BJ (cell line): Measurements from ENCODE around the gene NACC2. TPM values are rescaled to one million over a fixed set of nuclear protein-coding genes. Genes with fewer than 3 reads are reported as not detected.

Experiments
- CTCF ChIA-PET: fragments of 350-600 bp; formaldehyde crosslinking; extraction: SDS; loops from one replicate; lab custom pipeline; 2021; ENCODE audit warnings: antibody characterized with exemption, inconsistent platforms; lab: Yijun Ruan, JAX
- POLR2A ChIA-PET: fragments of 300-600 bp; sonication (Branson Sonifier 250); formaldehyde crosslinking; extraction: SDS; loops from one replicate; lab custom pipeline; 2021; ENCODE audit warnings: antibody characterized with exemption; lab: Charles Lee
- DNase-seq: peaks from one replicate; pipeline ENCODE4 v3.0.0-alpha.2; 2011; ENCODE audit warnings: low read depth
- H3K27me3 ChIP-seq: 2 replicates; pipeline ENCODE4 v1.6.0; 2011; ENCODE audit warnings: low read length; ENCODE audit not compliant: control insufficient read depth, insufficient read depth
- H3K36me3 ChIP-seq: 2 replicates; pipeline ENCODE4 v1.5.1; 2011; ENCODE audit warnings: low read length; ENCODE audit not compliant: control insufficient read depth, insufficient read depth
- H3K4me3 ChIP-seq: 2 replicates; pipeline ENCODE4 v1.5.1; 2011; ENCODE audit warnings: low read depth, mild to moderate bottlenecking, control low read depth, low read length
- polyA plus RNA-seq: library from polyadenylated mRNA; depleted of rRNA; stranded (reverse); fragments of >200 nt; gene quantifications from 2 replicates; pipeline ENCODE4 v1.2.3, GENCODE V29; 2011
- TF ChIP-seq, protein P1 (sequence below): IDR thresholded peaks from 2 replicates; pipeline ENCODE4 v1.5.1; 2011; ENCODE audit warnings: low read depth, mild to moderate bottlenecking, control low read depth, inconsistent platforms, low read length, moderate library complexity; ENCODE audit not compliant: insufficient read depth

The NACC2 gene
- polyA plus RNA-seq, 1 experiment: 19.2 TPM

DNA sequence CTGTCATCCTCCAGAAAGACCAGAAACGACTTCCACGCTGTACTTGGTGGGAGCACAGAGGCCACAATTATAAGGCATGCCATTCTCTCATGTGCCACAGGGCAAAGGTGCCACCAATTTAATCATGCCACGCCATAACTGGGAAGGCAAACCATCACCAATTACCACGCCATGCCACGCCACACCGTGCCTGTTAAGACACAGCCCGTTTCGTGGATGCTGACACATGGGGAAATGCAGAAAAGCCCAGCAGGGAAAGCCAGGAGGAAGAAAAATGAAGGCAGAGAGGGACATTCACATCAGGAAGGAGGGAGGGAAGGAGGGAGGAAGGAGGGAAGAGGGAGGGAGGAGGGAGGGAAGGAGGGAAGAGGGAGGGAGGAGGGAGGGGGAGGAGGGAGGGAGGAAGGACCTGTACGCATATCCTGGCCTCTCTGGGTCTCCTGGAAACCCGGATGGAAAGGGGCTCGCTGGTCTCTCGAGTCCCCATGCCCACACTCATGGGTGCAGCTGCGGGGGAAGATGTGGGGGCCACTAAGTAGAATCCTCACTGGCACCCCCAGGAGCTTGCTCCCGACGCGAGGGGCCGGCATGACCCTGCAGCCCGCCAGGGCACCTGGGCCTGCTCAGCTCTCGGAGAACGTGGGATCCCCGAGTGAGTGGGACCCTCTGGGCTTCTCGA, 72.2 kb downstream of the NACC2 start:
- DNase-seq: no peak
- TF ChIP-seq, protein P1, sequence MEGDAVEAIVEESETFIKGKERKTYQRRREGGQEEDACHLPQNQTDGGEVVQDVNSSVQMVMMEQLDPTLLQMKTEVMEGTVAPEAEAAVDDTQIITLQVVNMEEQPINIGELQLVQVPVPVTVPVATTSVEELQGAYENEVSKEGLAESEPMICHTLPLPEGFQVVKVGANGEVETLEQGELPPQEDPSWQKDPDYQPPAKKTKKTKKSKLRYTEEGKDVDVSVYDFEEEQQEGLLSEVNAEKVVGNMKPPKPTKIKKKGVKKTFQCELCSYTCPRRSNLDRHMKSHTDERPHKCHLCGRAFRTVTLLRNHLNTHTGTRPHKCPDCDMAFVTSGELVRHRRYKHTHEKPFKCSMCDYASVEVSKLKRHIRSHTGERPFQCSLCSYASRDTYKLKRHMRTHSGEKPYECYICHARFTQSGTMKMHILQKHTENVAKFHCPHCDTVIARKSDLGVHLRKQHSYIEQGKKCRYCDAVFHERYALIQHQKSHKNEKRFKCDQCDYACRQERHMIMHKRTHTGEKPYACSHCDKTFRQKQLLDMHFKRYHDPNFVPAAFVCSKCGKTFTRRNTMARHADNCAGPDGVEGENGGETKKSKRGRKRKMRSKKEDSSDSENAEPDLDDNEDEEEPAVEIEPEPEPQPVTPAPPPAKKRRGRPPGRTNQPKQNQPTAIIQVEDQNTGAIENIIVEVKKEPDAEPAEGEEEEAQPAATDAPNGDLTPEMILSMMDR: no peak
- CTCF ChIA-PET: interaction anchor here (0.7 to 2.5 kb wide), 2 partner anchors 9 to 43 kb away, joined by 3 to 11 read pairs; no protein-coding TSS in a partner anchor
- H3K27me3 ChIP-seq: no peaks in the 10 kb centered on the region
- H3K36me3 ChIP-seq: peaks cover 3% of the 10 kb centered on the region; the same call in 1 of the 2 replicates
- H3K4me3 ChIP-seq: no peak overlapping the region
- POLR2A ChIA-PET: no interaction called here

DNA sequence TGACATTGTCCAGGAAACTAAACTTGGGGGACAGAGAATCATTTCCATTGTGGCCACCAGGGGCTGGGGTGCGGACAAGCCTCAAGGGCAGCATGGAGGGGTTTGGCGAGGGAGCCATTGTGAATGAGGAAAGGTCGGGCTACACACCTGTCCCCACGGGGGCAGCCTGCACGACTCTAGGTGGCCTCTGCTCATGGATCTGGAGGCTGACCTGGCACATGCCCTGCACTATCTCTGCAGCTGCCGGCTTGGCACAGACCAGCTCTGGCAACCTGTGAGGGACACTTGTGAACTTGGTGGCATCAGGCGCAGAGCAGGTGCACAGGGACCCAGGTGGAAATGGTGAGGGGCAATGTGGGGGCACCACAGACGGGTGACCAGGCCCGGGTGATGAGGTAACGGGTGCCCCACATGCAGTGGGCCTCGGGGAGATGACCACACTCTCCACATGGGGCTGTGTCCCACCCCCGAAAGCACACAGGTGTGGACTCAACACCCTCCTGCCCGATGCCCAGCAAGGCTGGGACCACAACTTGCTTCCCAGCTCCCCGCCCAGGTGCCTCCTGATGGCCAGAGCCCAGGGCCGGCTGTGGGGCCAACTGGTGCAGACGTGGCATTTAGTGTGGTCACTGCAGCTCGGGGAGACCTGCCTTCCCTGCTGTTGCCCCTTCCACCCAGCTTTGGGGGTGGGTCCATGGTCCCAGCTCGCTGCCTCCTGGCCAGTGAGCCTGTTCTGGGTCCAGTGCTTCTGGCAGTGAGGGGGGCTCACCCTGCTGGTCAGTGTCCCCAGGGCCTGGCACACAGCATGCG, 73.0 kb downstream of the NACC2 start:
- no peak for DNase-seq
- TF ChIP-seq, protein P1: no peak
- CTCF ChIA-PET: interaction anchor here (2.5 kb wide), 1 partner anchor 10 kb away, joined by 11 read pairs; no protein-coding TSS in a partner anchor
- H3K27me3 ChIP-seq: no peaks in the 10 kb centered on the region
- H3K4me3 ChIP-seq: no peak overlapping the region
- POLR2A ChIA-PET: no interaction called here
- peaks cover 3% of the 10 kb centered on the region; the same call in 1 of the 2 replicates for H3K36me3 ChIP-seq

DNA sequence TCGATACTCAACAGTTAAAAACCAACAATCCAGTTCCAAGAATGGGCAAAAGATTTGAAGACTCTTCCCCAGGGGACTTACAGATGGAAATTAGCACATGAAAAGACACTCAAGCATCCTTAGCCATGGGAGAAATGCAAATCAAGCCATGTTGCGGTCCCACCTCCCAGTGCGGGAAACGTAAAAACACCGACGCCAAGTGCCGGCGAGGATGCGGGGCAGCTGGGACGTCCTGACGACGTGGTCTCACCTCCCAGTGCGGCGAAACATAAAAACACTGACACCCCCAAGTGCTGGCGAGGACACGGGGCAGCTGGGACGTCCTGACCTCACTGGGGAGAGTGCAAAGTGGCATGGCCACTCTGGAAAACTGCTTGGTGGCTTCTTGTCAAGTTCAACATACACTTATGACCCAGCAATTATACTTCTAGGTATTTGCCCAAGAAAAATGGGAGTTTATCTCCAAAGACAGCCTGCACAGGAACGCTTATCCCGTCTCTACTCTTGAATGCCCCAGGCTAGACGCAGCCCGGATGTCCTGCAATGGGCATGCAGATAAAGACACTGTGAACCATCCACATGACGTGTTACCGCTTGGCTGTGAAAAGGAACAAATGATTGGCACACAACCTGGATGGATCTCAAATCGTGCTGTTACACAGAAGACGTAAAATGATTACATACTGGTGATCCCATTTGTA, 73.8 kb downstream of the NACC2 start:
- ChIA-PET CTCF (interaction anchor here (2.5 kb wide), 1 partner anchor 10 kb away, joined by 11 read pairs; no protein-coding TSS in a partner anchor), POLR2A (no interaction called here)
- TF ChIP-seq, protein P1: no peak

DNA sequence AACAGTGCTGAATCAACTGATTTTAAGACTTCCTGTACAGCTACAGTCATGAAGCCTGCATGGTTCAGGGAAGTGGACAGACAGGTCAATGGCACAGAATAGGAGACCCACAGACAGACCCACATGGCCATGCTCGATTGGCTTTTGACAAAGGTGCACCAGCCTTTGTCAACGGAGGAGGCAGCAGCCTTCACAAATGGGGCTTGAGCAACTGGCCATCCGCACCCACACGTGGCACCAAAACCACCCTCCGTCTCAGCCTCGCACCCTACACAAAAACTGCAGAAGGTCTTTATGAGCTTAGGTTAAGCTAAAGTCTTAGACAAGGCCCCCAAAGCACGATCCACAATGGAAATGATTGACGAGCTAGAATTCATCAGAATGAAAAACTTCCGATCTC, 74.4 kb downstream of the NACC2 start:
- Histone ChIP-seq H3K36me3 (peaks cover 3% of the 10 kb centered on the region; the same call in 1 of the 2 replicates), H3K27me3 (no peaks in the 10 kb centered on the region), H3K4me3 (no peak overlapping the region)
- ChIA-PET CTCF (no interaction called here), POLR2A (no interaction called here)
- no peak for DNase-seq
- TF ChIP-seq, protein P1: no peak

More for the DNA sequence above, 73.8 kb downstream of the NACC2 start:
- H3K27me3 ChIP-seq: no peaks in the 10 kb centered on the region
- peaks cover 3% of the 10 kb centered on the region; the same call in 1 of the 2 replicates for H3K36me3 ChIP-seq
- no peak for DNase-seq
- H3K4me3 ChIP-seq: no peak overlapping the region
